K562 treated with DMSO at 1 percent for 48 hours (cell line): ENCODE results near the gene MTIF3. TPM values are rescaled to one million over a fixed set of nuclear protein-coding genes. Genes with fewer than 3 reads are reported as not detected.

ENCODE experiments used
- total RNA-seq: library from RNA; unstranded; fragments of 300-600 nt; gene quantifications from 2 replicates; pipeline ENCODE4 v1.2.3, GENCODE V29; 2022; ENCODE audit warnings: low replicate concordance; ENCODE audit errors: extremely low read depth

Gene MTIF3
- not detected in 2 replicates for total RNA-seq

GRCh38 chr13:27449936-27450828 is at the start of gene MTIF3:
Gene MTIF3 (minus strand): TSS chr13:27450564. CDS start chr13:27440448, 10,116 bp downstream.

GRCh38 chr13:27424246-27425157 is 25.9 kb downstream of the MTIF3 start, which contains the start of gene GTF3A:
Gene GTF3A (plus strand): TSS chr13:27424619.

Other genes with a start within 250 kb of the MTIF3 start
- gene RPL21, start 199.0 kb downstream of the MTIF3 start, total RNA-seq = not detected in 2 replicates
- not detected in 2 replicates for gene RASL11A, start 179.7 kb downstream of the MTIF3 start, total RNA-seq
- not detected in 2 replicates for gene GTF3A, start 25.9 kb downstream of the MTIF3 start, total RNA-seq
- gene LNX2, start 170.0 kb upstream of the MTIF3 start, total RNA-seq = not detected in 2 replicates
- gene POLR1D, start 171.3 kb upstream of the MTIF3 start, total RNA-seq = not detected in 2 replicates